ENCODE measurements around the gene B3GNT3.

The B3GNT3 gene

DNA sequence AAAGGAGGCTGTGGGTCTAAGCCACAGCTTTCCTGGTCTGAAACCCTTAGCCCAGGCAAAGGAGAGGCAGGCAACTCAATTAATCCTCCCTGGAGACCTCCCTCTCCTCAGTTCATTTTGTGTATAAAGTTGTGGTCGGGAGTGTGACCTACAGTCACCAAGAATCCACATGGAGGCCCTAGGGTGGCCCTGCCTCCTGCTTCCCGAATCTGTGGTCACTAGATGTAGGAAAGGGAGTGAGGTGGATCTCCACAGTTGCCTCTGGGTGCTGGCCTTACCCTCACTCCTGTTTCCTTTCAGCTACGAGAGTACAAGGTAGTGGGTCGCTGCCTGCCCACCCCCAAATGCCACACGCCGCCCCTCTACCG lies 66.0 kb downstream of the B3GNT3 start:
- DNase-seq (ENCODE audit: low spot score), result no peak

DNA sequence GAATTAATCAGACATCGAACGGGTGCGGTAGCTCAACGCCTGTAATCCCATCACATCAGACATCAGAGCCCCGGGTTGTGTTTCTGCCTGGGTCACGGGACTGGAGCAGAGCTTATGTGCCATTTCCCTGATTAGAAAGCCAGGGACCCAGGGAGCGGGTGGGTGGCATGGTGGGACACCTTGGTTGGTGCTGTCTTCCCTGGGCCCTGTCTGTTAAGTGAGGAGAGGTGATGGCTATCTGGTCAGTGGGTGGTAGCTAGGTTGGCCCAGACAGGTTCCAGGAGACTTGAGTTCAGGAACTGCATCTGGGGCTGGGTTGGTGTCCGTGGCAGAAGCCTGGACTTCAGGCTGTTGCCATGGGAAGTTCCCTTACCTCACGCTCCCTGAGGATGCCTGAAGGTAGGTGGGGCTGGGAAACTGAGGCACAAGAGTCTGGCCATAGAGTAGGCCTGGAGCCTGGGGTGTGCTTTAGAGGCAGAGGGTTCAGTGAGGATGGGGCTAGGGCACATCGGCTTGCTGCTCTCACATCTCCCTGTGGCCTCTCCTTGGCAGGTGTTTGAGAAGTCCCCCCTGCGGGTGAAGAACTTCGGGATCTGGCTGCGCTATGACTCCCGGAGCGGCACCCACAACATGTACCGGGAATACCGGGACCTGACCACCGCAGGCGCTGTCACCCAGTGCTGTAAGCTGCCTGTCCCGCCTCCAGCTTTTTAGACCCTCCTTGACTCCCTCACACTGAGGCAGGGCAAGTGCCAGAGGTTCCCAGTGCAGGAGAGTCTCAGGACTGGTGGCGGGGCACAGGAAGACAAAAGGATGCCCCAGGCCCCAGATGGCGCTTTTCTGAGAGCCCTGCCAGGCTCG lies 66.8 kb downstream of the B3GNT3 start:
- no peak for DNase-seq (ENCODE audit: low spot score)

DNA sequence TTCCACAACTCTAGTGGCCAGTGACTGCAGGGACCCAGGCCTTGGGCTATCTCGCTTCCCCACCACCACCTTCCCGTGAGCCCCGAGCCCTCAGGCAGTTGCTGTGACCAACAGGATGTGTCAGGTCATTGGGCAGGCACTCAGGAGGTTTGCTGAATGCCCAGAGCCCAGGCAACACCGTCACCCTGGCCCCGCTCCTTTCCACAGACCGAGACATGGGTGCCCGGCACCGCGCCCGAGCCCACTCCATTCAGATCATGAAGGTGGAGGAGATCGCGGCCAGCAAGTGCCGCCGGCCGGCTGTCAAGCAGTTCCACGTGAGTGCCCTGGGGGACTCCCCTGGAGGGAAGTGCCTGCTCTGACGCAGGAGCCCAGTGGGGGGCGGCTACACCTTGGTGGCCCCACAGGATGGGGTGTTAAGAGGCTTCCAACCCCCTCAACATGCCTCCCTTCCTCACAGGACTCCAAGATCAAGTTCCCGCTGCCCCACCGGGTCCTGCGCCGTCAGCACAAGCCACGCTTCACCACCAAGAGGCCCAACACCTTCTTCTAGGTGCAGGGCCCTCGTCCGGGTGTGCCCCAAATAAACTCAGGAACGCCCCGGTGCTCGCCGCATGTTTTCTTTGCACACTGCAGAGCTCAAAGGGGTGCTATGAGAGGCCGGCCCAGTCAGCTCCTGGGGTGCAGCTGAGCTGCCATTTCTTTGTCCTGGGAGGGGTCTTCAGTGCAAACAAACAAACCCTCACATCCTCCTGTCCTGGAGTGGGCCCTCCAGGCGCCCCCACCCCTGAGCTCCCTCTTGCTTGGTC lies 68.0 kb downstream of the B3GNT3 start:
- no peak for DNase-seq (ENCODE audit: low spot score)
